H9 (cell line): ENCODE measurements around the gene SH2D2A. TPM values are rescaled to one million over a fixed set of nuclear protein-coding genes. Genes with fewer than 3 reads are reported as not detected.

Source experiments
- DNase-seq: peaks from one replicate; pipeline ENCODE4 v3.0.0-alpha.2; 2017
- H2AFZ ChIP-seq: one replicate; pipeline ENCODE4 v1.6.1; 2013; ENCODE audit warnings: mild to moderate bottlenecking, low read length, control low read depth, moderate library complexity
- H2AK5ac ChIP-seq: 2 replicates; pipeline ENCODE4 v1.6.1; 2013; ENCODE audit warnings: low read length, control low read depth, mixed read lengths; ENCODE audit not compliant: insufficient read length
- H2BK120ac ChIP-seq: one replicate; pipeline ENCODE4 v1.6.1; 2013; ENCODE audit warnings: low read depth, mild to moderate bottlenecking, low read length, control low read depth, inconsistent platforms; ENCODE audit not compliant: poor library complexity, severe bottlenecking
- H2BK12ac ChIP-seq: 2 replicates; pipeline ENCODE4 v1.6.1; 2013; ENCODE audit warnings: low read length, control low read depth, mixed read lengths, low read depth; ENCODE audit not compliant: insufficient read length
- H2BK15ac ChIP-seq: 2 replicates; pipeline ENCODE4 v1.6.1; 2013; ENCODE audit warnings: low read depth, low read length, control low read depth
- H2BK20ac ChIP-seq: one replicate; pipeline ENCODE4 v1.6.1; 2013; ENCODE audit warnings: low read depth, mild to moderate bottlenecking, low read length, control low read depth, inconsistent platforms; ENCODE audit not compliant: poor library complexity, severe bottlenecking
- H2BK5ac ChIP-seq: 2 replicates; pipeline ENCODE4 v1.6.1; 2013; ENCODE audit warnings: low read length, control low read depth, mixed read lengths; ENCODE audit not compliant: insufficient read length
- H3K14ac ChIP-seq: 2 replicates; pipeline ENCODE4 v1.6.1; 2013; ENCODE audit warnings: low read length, control low read depth; ENCODE audit not compliant: insufficient read depth
- H3K18ac ChIP-seq: 2 replicates; pipeline ENCODE4 v1.6.1; 2013; ENCODE audit warnings: low read depth, mild to moderate bottlenecking, mixed read lengths, low read length, control low read depth; ENCODE audit not compliant: insufficient read length
- H3K23ac ChIP-seq: 2 replicates; pipeline ENCODE4 v1.6.1; 2013; ENCODE audit warnings: low read length, control low read depth, mixed read lengths, low read depth; ENCODE audit not compliant: insufficient read length
- H3K23me2 ChIP-seq: 2 replicates; pipeline ENCODE4 v1.6.1; 2013; ENCODE audit warnings: low read depth, mild to moderate bottlenecking, mixed read lengths, low read length, control low read depth; ENCODE audit not compliant: insufficient read length, poor library complexity, severe bottlenecking
- H3K27ac ChIP-seq: 2 replicates; pipeline ENCODE4 v1.5.1; 2013; ENCODE audit warnings: low read length, control low read depth, mixed read lengths, low read depth; ENCODE audit not compliant: insufficient read length
- H3K27me3 ChIP-seq: 2 replicates; pipeline ENCODE4 v1.6.1; 2013; ENCODE audit warnings: low read length, control low read depth, inconsistent platforms; ENCODE audit not compliant: insufficient read depth
- H3K4ac ChIP-seq: 2 replicates; pipeline ENCODE4 v1.6.1; 2013; ENCODE audit warnings: low read depth, mild to moderate bottlenecking, control low read depth, inconsistent platforms, low read length, moderate library complexity
- H3K4me1 ChIP-seq: 2 replicates; pipeline ENCODE4 v1.6.1; 2013; ENCODE audit warnings: low read length, control low read depth, inconsistent platforms; ENCODE audit not compliant: insufficient read depth
- H3K4me2 ChIP-seq: 2 replicates; pipeline ENCODE4 v1.6.1; 2013; ENCODE audit warnings: low read length, control low read depth, mixed read lengths; ENCODE audit not compliant: insufficient read length, insufficient read depth
- H3K56ac ChIP-seq: 2 replicates; pipeline ENCODE4 v1.6.1; 2013; ENCODE audit warnings: low read depth, mild to moderate bottlenecking, mixed read lengths, low read length, control low read depth; ENCODE audit not compliant: insufficient read length
- H3K79me1 ChIP-seq: 2 replicates; pipeline ENCODE4 v1.6.1; 2013; ENCODE audit warnings: low read depth, mild to moderate bottlenecking, moderate library complexity, low read length, control low read depth, inconsistent platforms; ENCODE audit not compliant: insufficient read depth, poor library complexity, severe bottlenecking
- H3K79me2 ChIP-seq: 2 replicates; pipeline ENCODE4 v1.6.1; 2013; ENCODE audit warnings: low read length, control low read depth, inconsistent platforms; ENCODE audit not compliant: insufficient read depth
- H3K9ac ChIP-seq: 2 replicates; pipeline ENCODE4 v1.6.1; 2013; ENCODE audit warnings: low read length, control low read depth, mixed read lengths; ENCODE audit not compliant: insufficient read length; ENCODE audit errors: extremely low read depth
- H3K9me3 ChIP-seq: one replicate; pipeline ENCODE4 v1.6.1; 2013; ENCODE audit warnings: low read depth, low read length, inconsistent platforms; ENCODE audit not compliant: control insufficient read depth
- H3T11ph ChIP-seq: one replicate; pipeline ENCODE4 v1.6.1; 2013; ENCODE audit warnings: mild to moderate bottlenecking, low read length, control low read depth, inconsistent platforms
- H4K20me1 ChIP-seq: one replicate; pipeline ENCODE4 v1.6.1; 2013; ENCODE audit not compliant: control insufficient read depth, insufficient read length, insufficient read depth
- H4K5ac ChIP-seq: 2 replicates; pipeline ENCODE4 v1.6.1; 2013; ENCODE audit warnings: low read depth, mild to moderate bottlenecking, mixed read lengths, low read length, control low read depth; ENCODE audit not compliant: insufficient read length
- H4K8ac ChIP-seq: replicated peaks from 2 replicates; pipeline ENCODE4 v1.6.1; 2013; ENCODE audit warnings: low read length, control low read depth, mixed read lengths, low read depth; ENCODE audit not compliant: insufficient read length
- H4K91ac ChIP-seq: 2 replicates; pipeline ENCODE4 v1.6.1; 2013; ENCODE audit warnings: low read depth, mild to moderate bottlenecking, moderate library complexity, mixed read lengths, low read length, control low read depth; ENCODE audit not compliant: insufficient read length
- H3K27ac Mint-ChIP-seq, 3 experiments: 2 replicates in 2 of 3; 3 replicates in 1 of 3; pipeline ENCODE4 v1.8.0; 2020 to 2021; ENCODE audit warnings: mixed read lengths in 3 of 3, mild to moderate bottlenecking in 1 of 3, moderate library complexity in 1 of 3
- H3K27me3 Mint-ChIP-seq: 2 replicates; pipeline ENCODE4 v1.8.0; 2021; ENCODE audit warnings: low read depth, mild to moderate bottlenecking, moderate library complexity, mixed read lengths
- H3K36me3 Mint-ChIP-seq, 3 experiments: 2 replicates in 2 of 3; 3 replicates in 1 of 3; pipeline ENCODE4 v1.8.0; 2020 to 2021; ENCODE audit warnings: low read depth in 3 of 3, mixed read lengths in 3 of 3; ENCODE audit not compliant: insufficient read depth in 1 of 3
- H3K4me1 Mint-ChIP-seq, 2 experiments: 2 replicates each; pipeline ENCODE4 v1.8.0; 2020; ENCODE audit warnings: mixed read lengths in 2 of 2
- H3K4me3 Mint-ChIP-seq, 2 experiments: 2 replicates in 1 of 2; 3 replicates in 1 of 2; pipeline ENCODE4 v1.8.0; 2020 to 2021; ENCODE audit warnings: mild to moderate bottlenecking in 2 of 2, mixed read lengths in 2 of 2, moderate library complexity in 1 of 2
- H3K9me3 Mint-ChIP-seq, 2 experiments: 2 replicates in 1 of 2; 3 replicates in 1 of 2; pipeline ENCODE4 v1.8.0; 2020; ENCODE audit warnings: mild to moderate bottlenecking in 2 of 2, mixed read lengths in 2 of 2, moderate library complexity in 1 of 2
- WGBS: extraction: QIAGEN DNeasy Blood & Tissue Kit; methylation state at CpG from one replicate; pipeline ENCODE4 v1.1.7; 2013; ENCODE audit warnings: missing lambda C conversion rate, low lambda C conversion rate, mixed read lengths; ENCODE audit not compliant: insufficient read length; ENCODE audit errors: extremely low coverage; 5-methylcytosine and 5-hydroxymethylcytosine counted together
- total RNA-seq: library from RNA; stranded (reverse); gene quantifications from 2 replicates; pipeline ENCODE4 v1.2.1, GENCODE V29; 2021
- TF ChIP-seq, protein P1 (sequence below): fragments of 200-600 bp; sonication (generic); conservative IDR thresholded peaks from 3 replicates; pipeline ENCODE4 v1.8.0; 2021; ENCODE audit warnings: antibody characterized with exemption, mild to moderate bottlenecking

The SH2D2A gene
- total RNA-seq, 1 experiment from 2014 or later: 2.0 TPM

DNA sequence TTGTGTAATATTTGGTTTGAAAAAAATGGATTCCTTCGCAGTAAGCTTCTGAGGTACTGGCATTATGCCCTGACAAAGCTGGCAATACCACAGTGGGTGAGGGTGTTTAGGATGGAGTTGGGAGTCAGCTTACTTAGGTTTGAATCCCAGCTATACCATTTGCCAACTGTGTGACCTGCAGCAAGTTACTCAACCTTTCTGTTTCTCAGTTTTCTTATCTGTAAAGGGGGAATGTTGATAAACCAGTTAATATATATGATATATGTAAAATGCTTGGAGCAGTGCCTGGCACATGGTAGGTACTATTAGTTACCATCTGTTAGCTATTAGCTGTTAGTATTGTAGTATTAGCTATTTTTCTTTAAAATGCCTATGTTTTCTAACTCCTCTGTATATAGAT, 60.3 kb downstream of the SH2D2A start:
- Histone ChIP-seq H2BK12ac (no peak overlapping the region), H2AFZ (no peak overlapping the region), H2AK5ac (no peak overlapping the region), H2BK20ac (no peak overlapping the region), H3K4me2 (no peak overlapping the region), H3K27me3 (no peaks in the 10 kb centered on the region), H2BK5ac (no peak overlapping the region), H3K14ac (no peak overlapping the region), H3K4ac (no peak overlapping the region), H3K56ac (no peak overlapping the region), H4K20me1 (no peaks in the 10 kb centered on the region), H2BK120ac (no peak overlapping the region), H3K79me2 (no peaks in the 10 kb centered on the region), H3K9me3 (no peaks in the 10 kb centered on the region), H4K5ac (no peak overlapping the region), H4K8ac (no peak overlapping the region), H3K23ac (no peak overlapping the region), H3K18ac (no peak overlapping the region), H3K4me1 (peaks cover 4% of the 10 kb centered on the region; the same call in 1 of the 2 replicates), H3K9ac (no peak overlapping the region), H3K79me1 (no peaks in the 10 kb centered on the region), H3K27ac (no peak overlapping the region), H3K23me2 (no peaks in the 10 kb centered on the region), H3T11ph (no peak overlapping the region), H4K91ac (no peak overlapping the region), H2BK15ac (no peak overlapping the region)
- Mint-ChIP-seq H3K27me3 (no peaks in the 10 kb centered on the region), H3K9me3 (no peaks in the 10 kb centered on the region), H3K4me1 (peaks cover 14 to 17% of the 10 kb centered on the region in 2 experiments), H3K36me3 (peaks cover 0 to 2% (median 0%) of the 10 kb centered on the region in 3 experiments; a peak in 2 of 7 replicates), H3K4me3 (no peak overlapping the region), H3K27ac (no peak overlapping the region)
- WGBS: 100% methylated on average over 1 of the region's 1 CpG
- TF ChIP-seq, protein P1, sequence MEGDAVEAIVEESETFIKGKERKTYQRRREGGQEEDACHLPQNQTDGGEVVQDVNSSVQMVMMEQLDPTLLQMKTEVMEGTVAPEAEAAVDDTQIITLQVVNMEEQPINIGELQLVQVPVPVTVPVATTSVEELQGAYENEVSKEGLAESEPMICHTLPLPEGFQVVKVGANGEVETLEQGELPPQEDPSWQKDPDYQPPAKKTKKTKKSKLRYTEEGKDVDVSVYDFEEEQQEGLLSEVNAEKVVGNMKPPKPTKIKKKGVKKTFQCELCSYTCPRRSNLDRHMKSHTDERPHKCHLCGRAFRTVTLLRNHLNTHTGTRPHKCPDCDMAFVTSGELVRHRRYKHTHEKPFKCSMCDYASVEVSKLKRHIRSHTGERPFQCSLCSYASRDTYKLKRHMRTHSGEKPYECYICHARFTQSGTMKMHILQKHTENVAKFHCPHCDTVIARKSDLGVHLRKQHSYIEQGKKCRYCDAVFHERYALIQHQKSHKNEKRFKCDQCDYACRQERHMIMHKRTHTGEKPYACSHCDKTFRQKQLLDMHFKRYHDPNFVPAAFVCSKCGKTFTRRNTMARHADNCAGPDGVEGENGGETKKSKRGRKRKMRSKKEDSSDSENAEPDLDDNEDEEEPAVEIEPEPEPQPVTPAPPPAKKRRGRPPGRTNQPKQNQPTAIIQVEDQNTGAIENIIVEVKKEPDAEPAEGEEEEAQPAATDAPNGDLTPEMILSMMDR: no peak
- no peak for DNase-seq

Other genes with a start within 250 kb of the SH2D2A start
- 24.5 and 24.7 TPM in 2 replicates for gene IQGAP3, start 244.3 kb downstream of the SH2D2A start, total RNA-seq
- gene TTC24, start 237.1 kb downstream of the SH2D2A start, total RNA-seq: 0.26 TPM in 1 of 2 replicates, not detected in the other
- 96.6 and 100 TPM in 2 replicates for gene NAXE, start 225.1 kb downstream of the SH2D2A start, total RNA-seq
- gene GPATCH4, start 215.4 kb downstream of the SH2D2A start, total RNA-seq: 64.6 and 71.7 TPM in 2 replicates
- gene HAPLN2, start 197.4 kb downstream of the SH2D2A start, total RNA-seq: 0.44 and 0.46 TPM in 2 replicates
- 0.88 and 1.2 TPM in 2 replicates for gene BCAN, start 174.7 kb downstream of the SH2D2A start, total RNA-seq
- gene NES, start 139.4 kb downstream of the SH2D2A start, total RNA-seq: 167 and 168 TPM in 2 replicates
- gene CRABP2, start 111.3 kb downstream of the SH2D2A start, total RNA-seq: 180 and 184 TPM in 2 replicates
- gene METTL25B, start 88.4 kb downstream of the SH2D2A start, total RNA-seq: 24.4 and 26.2 TPM in 2 replicates
- gene ISG20L2, start 88.1 kb downstream of the SH2D2A start, total RNA-seq: 52.4 and 57.6 TPM in 2 replicates
- 27.3 and 29.0 TPM in 2 replicates for gene MRPL24, start 75.8 kb downstream of the SH2D2A start, total RNA-seq
- 308 and 310 TPM in 2 replicates for gene HDGF, start 65.2 kb downstream of the SH2D2A start, total RNA-seq
- 129 TPM in 2 replicates for gene PRCC, start 49.3 kb downstream of the SH2D2A start, total RNA-seq
- not detected in 2 replicates for gene INSRR, start 42.3 kb upstream of the SH2D2A start, total RNA-seq
- 0.13 and 0.24 TPM in 2 replicates for gene NTRK1, start 44.0 kb upstream of the SH2D2A start, total RNA-seq
- gene PEAR1, start 76.9 kb upstream of the SH2D2A start, total RNA-seq: 0.31 and 0.39 TPM in 2 replicates
- not detected in 2 replicates for gene LRRC71, start 103.8 kb upstream of the SH2D2A start, total RNA-seq
- gene ARHGEF11, start 228.9 kb upstream of the SH2D2A start, total RNA-seq: 38.1 and 41.1 TPM in 2 replicates